ENCODE measurements around the gene SEMA3B.
A peak's percentile ranks its signal among the peaks of the same experiment; 100 is the strongest.
"Not testable (repeated sequence)": the region's sequence is repeated elsewhere in the genome, so short reads cannot be mapped to it uniquely, and the experiment has no call there.

The SEMA3B gene

GRCh38 chr3:50268703-50269451, at the start of gene SEMA3B:
Gene SEMA3B (plus strand): TSS chr3:50269147. CDS start chr3:50269241, 94 bp downstream.
- DNase-seq: no peak

GRCh38 chr3:50219285-50219684, 49.7 kb upstream of the SEMA3B start:
- no peak for DNase-seq

- no peak for DNase-seq
These were observed 48.8 kb upstream of the SEMA3B start for GRCh38 chr3:50220109-50220508.

DNA sequence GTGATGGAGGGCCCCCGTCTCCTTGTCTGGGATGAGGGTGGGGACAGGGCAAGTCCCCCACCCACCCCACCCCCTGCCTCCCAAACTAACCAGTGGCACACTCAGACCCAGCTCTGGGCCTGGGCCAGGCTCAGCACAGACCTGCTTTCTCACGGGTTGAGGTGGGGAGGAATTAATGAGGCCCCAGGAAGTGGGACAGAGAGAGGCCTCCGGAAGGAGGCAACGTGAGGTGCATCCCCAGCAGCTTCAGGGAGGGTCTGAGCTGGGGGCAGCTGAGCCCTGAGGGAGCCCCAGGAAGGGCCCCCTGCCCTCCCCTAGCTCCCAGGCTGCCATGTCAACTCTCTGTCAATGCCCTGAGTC, 47.9 kb upstream of the SEMA3B start:
- no peak for DNase-seq

DNA sequence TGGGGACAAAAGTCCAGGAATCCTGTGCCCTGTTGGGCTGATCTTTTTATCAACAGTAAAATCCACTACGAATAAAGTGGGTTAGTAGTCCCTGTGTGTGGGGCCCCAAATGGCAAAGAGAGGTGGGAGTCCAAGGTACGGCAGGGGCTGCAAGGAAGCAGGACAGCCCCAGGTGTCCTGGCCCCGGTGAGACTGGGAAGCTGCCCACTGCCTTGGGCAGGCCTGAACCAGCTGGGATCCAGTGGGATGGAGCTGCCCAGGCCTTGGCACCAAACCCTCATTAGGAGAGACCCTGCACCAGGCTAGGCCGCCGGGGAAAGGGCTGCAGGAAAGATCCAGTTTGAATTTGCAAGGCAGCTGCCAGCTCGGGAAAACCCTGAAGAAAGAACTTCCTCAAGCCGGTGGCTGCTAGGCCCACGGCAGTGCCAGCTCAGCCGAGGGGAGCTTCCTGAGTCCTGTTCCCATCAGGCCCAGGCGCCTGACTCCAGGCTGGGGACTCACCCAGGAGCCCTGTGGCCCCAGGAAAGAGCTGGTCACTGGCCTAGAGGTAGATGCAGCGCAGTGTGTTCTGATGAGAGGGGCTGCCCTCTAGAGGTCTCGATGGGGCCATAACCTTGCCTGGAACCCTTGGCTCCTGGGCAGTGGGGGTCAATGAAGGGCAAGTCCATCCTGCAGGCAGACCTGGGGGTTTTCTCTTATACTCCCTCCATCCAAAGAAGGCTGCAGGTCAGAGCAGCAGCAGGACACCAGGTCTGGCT, 47.4 kb upstream of the SEMA3B start:
- DNase-seq: peak in 1 of 2 experiments; percentile 15

DNA sequence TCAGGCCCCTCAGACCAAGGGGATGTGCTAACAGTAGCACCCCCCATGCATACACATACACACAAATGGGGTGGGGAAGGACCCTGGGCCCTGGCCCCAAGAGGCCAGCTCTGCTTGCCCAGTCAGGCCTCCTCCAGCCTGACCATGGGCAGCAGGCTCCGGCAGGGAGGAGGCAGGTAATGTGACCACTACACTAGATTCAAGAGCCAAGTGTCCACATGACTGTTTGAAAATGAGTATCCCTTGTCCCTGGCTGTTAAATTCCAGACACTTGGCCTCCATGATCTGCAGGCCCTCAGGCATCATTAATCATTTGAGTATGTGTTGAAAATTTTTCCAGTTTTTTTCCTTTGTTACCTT, 46.8 kb upstream of the SEMA3B start:
- DNase-seq: no peak

DNA sequence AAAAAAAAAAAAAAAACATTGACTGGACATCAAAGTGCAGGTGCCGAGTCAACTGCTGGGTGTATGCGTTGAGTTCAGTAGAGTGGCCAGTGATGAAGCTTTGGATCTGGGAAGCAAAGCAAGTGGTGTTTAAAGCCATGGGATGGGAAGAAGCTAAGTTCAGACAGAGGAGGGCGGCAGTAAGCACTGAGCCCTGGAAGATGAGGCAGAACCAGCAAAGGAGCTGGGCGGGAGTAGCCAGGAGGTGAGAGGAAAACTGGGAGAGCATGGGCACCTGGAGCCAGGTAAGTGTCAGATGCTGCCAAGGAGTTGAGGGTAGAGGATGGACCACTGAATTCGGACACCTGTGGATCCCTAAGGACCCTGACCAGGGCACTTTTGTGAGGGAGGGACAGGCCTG, 44.3 kb upstream of the SEMA3B start:
- no peak for DNase-seq

DNA sequence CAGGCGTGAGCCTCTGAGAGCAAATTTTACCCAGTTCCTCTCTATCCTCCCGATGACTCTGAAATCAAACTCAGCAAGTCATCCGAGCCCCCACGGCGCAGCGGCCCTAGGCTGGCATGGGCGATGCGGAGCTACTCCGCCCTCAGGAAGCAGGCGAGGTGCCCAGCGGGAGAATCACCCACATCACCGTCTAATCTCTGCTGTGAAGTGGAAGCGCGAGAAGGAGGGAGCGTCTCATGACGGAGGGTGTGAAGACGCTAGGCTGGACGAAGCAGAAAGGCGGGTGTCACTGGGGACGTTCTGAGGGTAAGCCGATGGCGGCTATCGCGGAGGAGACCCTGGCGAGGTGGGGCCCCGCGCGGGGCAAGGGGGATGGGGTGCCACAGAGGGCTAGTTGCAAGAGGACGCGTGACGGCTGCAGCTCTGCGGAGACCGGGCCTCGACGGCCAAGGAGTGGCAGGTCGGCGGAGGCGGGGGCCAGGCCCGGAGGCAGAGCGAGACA, 42.0 kb upstream of the SEMA3B start:
- no peak for DNase-seq

GRCh38 chr3:50227390-50228183, 41.4 kb upstream of the SEMA3B start:
- DNase-seq: peak; percentile 89 to 91

- not testable (repeated sequence) for DNase-seq
These were observed 40.7 kb upstream of the SEMA3B start for GRCh38 chr3:50228184-50228763.

DNA sequence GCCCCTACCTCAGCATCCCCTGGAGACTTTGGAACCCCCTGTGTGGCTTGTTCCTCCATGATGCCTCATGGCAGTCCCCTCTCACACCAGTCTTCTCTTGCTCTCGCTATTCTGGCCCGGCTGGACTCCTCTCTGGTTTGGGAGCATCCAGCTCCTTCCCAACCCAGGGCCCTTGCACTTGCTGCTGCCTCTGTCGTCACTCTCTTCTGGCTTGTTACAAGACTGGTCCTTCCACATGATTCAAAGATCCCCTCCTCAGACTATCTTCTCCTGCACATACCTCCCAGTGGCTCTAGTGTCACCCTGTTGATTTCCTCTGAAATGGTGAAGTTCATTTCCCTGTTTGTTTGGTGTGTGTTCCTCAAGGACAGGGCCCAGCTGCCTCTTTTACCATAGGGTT, 39.5 kb upstream of the SEMA3B start:
- no peak for DNase-seq

GRCh38 chr3:50230104-50230793, 38.7 kb upstream of the SEMA3B start:
- no peak for DNase-seq

GRCh38 chr3:50230794-50231125, 38.2 kb upstream of the SEMA3B start:
- no peak for DNase-seq

DNA sequence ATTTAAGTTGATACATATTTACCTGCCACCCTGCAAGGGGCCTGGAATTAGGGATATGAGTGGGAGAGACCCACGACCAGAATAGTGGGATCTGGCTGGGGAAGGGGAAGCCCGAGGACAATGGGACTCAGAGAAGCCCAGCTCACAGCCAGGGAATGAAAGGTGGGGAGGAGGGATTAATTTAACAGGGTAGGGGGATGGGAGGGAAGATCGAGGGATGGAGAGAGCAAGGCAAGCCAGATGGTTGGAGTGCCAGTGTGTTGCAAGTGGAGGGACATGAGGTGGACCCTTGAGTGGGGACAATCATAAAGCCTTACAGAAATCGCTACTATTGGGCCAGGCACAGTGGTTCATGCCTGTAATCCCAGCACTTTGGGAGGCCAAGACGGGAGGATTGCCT, 37.4 kb upstream of the SEMA3B start:
- no peak for DNase-seq

DNA sequence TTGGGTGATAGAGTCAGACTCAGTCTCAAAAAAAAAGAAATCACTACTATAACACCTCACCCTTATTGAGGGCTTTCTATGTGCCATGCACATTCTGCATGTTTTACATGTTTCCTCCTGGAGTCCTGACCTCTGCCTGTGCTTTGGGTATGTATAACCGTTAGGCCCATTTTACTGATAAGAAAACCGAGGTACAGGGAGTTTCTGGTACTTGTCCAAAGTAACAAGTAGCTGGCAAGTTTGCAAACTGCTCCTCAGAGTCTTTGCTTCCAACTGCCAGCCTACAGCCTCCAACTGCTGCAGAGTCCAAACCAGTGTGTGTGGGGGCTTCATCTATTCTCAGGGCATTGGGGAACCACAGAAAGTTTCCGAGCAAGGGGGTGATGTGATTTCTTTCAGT, 36.6 kb upstream of the SEMA3B start:
- DNase-seq: no peak

GRCh38 chr3:50233176-50233575, 35.8 kb upstream of the SEMA3B start:
- no peak for DNase-seq

GRCh38 chr3:50235716-50236483, 33.0 kb upstream of the SEMA3B start, which contains the start of gene GNAI2:
Gene GNAI2 (plus strand): TSS chr3:50236204. CDS start chr3:50236336, 132 bp downstream.
- peak; percentile 99 to 100 for DNase-seq

DNA sequence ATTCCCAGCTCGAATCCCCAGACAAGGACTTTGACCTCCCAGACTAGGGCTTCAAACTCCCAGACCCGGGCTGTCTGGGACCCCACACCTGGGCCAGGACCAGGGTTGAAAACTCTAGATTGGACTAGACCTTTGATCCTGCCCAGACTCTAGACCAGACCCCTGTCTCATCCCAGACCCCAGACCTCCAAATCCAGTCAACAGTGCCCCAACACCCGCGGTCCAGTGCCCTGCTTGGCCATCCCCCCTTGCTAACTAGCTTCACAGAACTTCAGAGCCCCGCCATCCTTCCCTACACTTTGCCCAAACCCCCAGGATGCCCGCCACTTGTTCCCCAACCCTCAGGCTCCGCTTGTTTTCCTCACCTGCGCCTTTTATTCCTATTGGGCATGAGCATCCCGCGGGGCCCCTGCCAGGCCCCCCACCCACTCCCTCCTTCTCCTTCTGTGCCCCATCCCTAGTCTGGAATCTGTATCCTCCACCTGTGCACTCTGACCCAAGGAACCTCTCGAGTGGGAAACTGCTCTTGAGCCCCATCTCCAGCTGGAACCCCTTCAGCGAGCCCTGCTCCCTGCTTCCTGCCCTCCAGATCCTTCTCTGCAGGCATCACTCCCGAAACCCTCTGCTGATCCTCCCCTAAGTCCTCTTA, 32.3 kb upstream of the SEMA3B start:
- no peak for DNase-seq

DNA sequence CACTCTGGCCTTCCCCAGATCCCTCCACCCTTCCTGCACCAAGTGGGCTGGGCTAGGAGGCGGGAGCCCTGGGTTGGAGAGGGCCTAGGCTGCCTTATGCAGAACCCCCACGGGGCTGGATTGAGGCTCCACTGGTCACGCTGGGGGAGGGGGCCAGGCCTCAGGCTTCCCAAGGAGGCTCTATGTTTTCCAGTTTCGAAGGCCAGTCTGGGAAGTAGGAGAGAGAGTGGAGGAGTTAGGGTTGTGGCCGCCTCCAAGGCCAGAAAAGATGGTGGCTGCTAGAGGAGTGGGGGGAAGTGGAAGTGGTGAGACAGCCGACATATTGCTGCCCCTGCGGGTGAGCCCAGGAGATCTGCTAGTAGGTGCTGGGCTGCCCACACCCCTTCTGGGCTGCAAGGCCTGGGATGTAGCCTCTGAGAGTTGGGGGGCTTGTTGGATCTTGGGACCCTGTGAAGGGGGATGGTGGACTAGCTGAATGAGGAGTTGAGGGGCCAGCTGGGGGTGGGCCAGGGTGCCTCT, 31.8 kb upstream of the SEMA3B start:
- peak in 1 of 2 experiments; percentile 48 for DNase-seq

DNA sequence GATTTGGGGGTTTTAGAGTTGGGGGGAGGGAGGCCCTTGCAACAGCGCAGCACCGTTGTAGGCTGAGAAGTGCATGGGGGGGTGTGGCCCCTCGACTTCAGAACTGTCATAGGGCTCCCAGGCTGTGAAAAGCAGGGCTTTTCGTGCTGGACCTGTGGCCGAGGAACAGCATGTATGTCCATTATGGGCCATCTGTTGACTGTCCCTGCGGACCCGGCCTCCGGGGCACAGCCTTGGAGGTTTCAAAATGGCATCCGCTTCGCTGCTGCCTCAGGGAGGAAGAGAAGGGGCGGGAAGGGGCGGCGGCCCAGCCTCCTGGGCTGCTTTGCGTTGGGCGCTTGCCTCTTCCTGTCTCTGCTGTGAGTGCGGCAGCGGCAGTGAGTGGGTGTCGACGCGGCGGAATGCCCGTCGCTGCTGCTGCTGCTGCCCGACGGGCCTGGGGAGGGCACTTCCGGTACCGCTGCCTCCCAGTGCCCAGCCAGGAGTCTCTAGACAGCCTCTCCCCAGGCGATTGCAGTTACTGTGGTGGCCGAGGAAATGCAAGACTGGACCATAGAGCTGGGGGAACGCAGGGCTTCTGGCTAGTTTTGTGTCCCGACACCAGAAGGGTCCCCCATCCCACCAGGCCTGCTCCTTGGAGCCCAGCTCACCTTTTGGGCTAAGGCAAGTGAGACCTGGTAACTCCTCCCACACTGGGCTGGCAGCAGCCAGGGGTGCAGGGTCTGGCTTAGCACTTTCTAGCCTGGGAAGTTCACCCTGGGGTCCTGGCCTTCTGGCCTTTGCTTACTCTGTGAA, 31.0 kb upstream of the SEMA3B start:
- DNase-seq: peak; percentile 82 to 88
